ENCODE results near the gene PGAM1. TPM values are rescaled to one million over a fixed set of nuclear protein-coding genes. Genes with fewer than 3 reads are reported as not detected.

Gene PGAM1
- total RNA-seq, 2 experiments from 2014 or later, result 50.7 to 55.5 TPM

- no peak overlapping the region for H3K27ac Mint-ChIP-seq
- intact Hi-C loops (cut with DNase I, micrococcal nuclease), result no loop called here
- peaks cover 56% of the 10 kb centered on the region for H3K36me3 ChIP-seq (ENCODE audit: insufficient read depth, low read length)
- no peak overlapping the region for H3K27ac ChIP-seq (ENCODE audit: low read depth in 1 of 2, low read length in 2 of 2)
- no peak for DNase-seq
- ATAC-seq (ENCODE audit: poor library complexity), result no peak
- no peaks in the 10 kb centered on the region for H3K4me1 Mint-ChIP-seq (ENCODE audit: low read depth)
- no peaks in the 10 kb centered on the region for H3K4me1 ChIP-seq (ENCODE audit: insufficient read depth, low read length)
- CTCF ChIA-PET, result no interaction called here
- POLR2A ChIA-PET, result no interaction called here
- no peaks in the 10 kb centered on the region for H3K27me3 Mint-ChIP-seq
- H3K4me3 ChIP-seq (ENCODE audit: low read length), result no peak overlapping the region
- no peaks in the 10 kb centered on the region for H3K9me3 Mint-ChIP-seq
- no peak overlapping the region for H3K4me3 Mint-ChIP-seq
- no peaks in the 10 kb centered on the region for H3K9me3 ChIP-seq (ENCODE audit: control insufficient read depth in 1 of 2, insufficient read depth in 1 of 2, low read length in 2 of 2)
- H3K27me3 ChIP-seq (ENCODE audit: control insufficient read depth in 1 of 2, insufficient read depth in 2 of 2, low read length in 2 of 2), result no peaks in the 10 kb centered on the region
- TF ChIP-seq, protein P1, sequence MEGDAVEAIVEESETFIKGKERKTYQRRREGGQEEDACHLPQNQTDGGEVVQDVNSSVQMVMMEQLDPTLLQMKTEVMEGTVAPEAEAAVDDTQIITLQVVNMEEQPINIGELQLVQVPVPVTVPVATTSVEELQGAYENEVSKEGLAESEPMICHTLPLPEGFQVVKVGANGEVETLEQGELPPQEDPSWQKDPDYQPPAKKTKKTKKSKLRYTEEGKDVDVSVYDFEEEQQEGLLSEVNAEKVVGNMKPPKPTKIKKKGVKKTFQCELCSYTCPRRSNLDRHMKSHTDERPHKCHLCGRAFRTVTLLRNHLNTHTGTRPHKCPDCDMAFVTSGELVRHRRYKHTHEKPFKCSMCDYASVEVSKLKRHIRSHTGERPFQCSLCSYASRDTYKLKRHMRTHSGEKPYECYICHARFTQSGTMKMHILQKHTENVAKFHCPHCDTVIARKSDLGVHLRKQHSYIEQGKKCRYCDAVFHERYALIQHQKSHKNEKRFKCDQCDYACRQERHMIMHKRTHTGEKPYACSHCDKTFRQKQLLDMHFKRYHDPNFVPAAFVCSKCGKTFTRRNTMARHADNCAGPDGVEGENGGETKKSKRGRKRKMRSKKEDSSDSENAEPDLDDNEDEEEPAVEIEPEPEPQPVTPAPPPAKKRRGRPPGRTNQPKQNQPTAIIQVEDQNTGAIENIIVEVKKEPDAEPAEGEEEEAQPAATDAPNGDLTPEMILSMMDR (IDR thresholded peaks at IDR 0.05), result no peak
- peaks cover 45% of the 10 kb centered on the region for H3K36me3 Mint-ChIP-seq (ENCODE audit: low read depth)
Measured at GRCh38 chr10:97380516-97380915, 45.5 kb upstream of the PGAM1 start.

DNA sequence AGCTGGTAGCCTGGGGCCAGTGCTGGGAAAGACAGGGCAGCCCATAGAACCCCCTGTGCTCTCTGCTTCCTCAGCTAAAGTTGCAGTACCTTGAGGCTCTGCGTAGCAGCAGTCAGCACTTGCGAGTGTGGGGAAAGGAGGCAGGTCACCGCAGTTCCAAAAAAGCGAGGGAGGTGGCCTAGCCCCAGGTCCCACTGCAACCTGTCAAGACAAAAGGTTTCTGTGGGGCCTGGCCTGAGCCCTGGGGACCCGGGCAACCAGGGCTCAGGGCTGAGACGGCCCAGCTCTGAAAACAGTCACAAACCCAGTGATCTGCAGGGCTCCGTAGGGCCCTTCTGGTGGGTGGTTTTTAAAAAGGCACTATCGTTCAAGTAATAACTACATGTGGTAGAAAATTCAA is 44.4 kb upstream of the PGAM1 start:
- no peak overlapping the region for H3K27ac Mint-ChIP-seq
- peaks cover 61% of the 10 kb centered on the region for H3K36me3 ChIP-seq (ENCODE audit: insufficient read depth, low read length)

GRCh38 chr10:97383159-97383558 is 42.8 kb upstream of the PGAM1 start:
- Mint-ChIP-seq H3K36me3 (ENCODE audit: low read depth) (peaks cover 57% of the 10 kb centered on the region), H3K27me3 (no peaks in the 10 kb centered on the region)
- CTCF ChIA-PET, result no interaction called here

More for the DNA sequence above, 44.4 kb upstream of the PGAM1 start:
- Histone ChIP-seq H3K27ac (ENCODE audit: low read depth in 1 of 2, low read length in 2 of 2) (no peak overlapping the region), H3K4me1 (ENCODE audit: insufficient read depth, low read length) (no peaks in the 10 kb centered on the region), H3K4me3 (ENCODE audit: low read length) (no peak overlapping the region), H3K9me3 (ENCODE audit: control insufficient read depth in 1 of 2, insufficient read depth in 1 of 2, low read length in 2 of 2) (no peaks in the 10 kb centered on the region), H3K27me3 (ENCODE audit: control insufficient read depth in 1 of 2, insufficient read depth in 2 of 2, low read length in 2 of 2) (no peaks in the 10 kb centered on the region)
- TF ChIP-seq, protein P1 (IDR thresholded peaks at IDR 0.05), result no peak
- Mint-ChIP-seq H3K36me3 (ENCODE audit: low read depth) (peaks cover 50% of the 10 kb centered on the region), H3K4me3 (no peak overlapping the region), H3K4me1 (ENCODE audit: low read depth) (no peaks in the 10 kb centered on the region), H3K9me3 (no peaks in the 10 kb centered on the region), H3K27me3 (no peaks in the 10 kb centered on the region)
- ATAC-seq (ENCODE audit: poor library complexity) (no peak), DNase-seq (no peak)
- intact Hi-C loops (cut with DNase I, micrococcal nuclease), result no loop called here
- CTCF ChIA-PET, result no interaction called here
- POLR2A ChIA-PET, result no interaction called here

More at GRCh38 chr10:97383159-97383558, 42.8 kb upstream of the PGAM1 start:
- no peaks in the 10 kb centered on the region for H3K4me1 Mint-ChIP-seq (ENCODE audit: low read depth)
- no peaks in the 10 kb centered on the region for H3K9me3 ChIP-seq (ENCODE audit: control insufficient read depth in 1 of 2, insufficient read depth in 1 of 2, low read length in 2 of 2)
- H3K9me3 Mint-ChIP-seq, result no peaks in the 10 kb centered on the region
- ATAC-seq (ENCODE audit: poor library complexity) (no peak), DNase-seq (no peak)
- TF ChIP-seq, protein P1 (IDR thresholded peaks at IDR 0.05), result no peak
- intact Hi-C loops (cut with DNase I, micrococcal nuclease), result no loop called here
- no peak overlapping the region for H3K4me3 Mint-ChIP-seq
- no peak overlapping the region for H3K27ac ChIP-seq (ENCODE audit: low read depth in 1 of 2, low read length in 2 of 2)
- no peaks in the 10 kb centered on the region for H3K4me1 ChIP-seq (ENCODE audit: insufficient read depth, low read length)
- H3K4me3 ChIP-seq (ENCODE audit: low read length), result no peak overlapping the region
- POLR2A ChIA-PET, result no interaction called here
- no peaks in the 10 kb centered on the region for H3K27me3 ChIP-seq (ENCODE audit: control insufficient read depth in 1 of 2, insufficient read depth in 2 of 2, low read length in 2 of 2)
- no peak overlapping the region for H3K27ac Mint-ChIP-seq
- H3K36me3 ChIP-seq (ENCODE audit: insufficient read depth, low read length), result peaks cover 64% of the 10 kb centered on the region
